Left renal pelvis (tissue), 4 donors: Measurements from ENCODE around the gene BRIP1. TPM values are rescaled to one million over a fixed set of nuclear protein-coding genes. Genes with fewer than 3 reads are reported as not detected.
"Not testable (repeated sequence)": the region's sequence is repeated elsewhere in the genome, so short reads cannot be mapped to it uniquely, and the experiment has no call there.

Experiments used
- DNase-seq, 4 donors: peaks; one replicate each; pipeline ENCODE4 v3.0.0-alpha.2; 2013; ENCODE audit warnings: low read depth in 4 of 4, low spot score in 3 of 4
- polyA plus RNA-seq, 4 donors: library from polyadenylated mRNA; unstranded; fragments of 120-200 nt; gene quantifications; one replicate each; pipeline ENCODE4 v1.2.1, GENCODE V29; 2013; ENCODE audit not compliant: insufficient read length in 4 of 4

BRIP1 gene
- polyA plus RNA-seq, 4 donors: 8.3 to 12.5 (median 10.5) TPM

DNA sequence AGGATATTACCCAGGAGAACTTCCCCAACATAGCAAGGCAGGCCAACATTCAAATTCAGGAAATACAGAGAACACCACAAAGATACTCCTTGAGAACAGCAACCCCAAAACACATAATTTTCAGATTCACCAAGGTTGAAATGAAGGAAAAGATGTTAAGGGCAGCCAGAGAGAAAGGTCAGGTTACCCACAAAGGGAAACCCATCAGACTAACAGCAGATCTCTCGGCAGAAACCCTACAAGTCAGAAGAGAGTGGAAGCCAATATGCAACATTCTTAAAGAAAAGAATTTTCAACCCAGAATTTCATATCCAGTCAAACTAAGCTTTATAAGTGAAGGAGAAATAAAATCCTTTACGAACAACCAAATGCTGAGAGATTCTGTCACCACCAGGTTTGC is 188.7 kb downstream of the BRIP1 start:
- DNase-seq: not testable (repeated sequence)

DNA sequence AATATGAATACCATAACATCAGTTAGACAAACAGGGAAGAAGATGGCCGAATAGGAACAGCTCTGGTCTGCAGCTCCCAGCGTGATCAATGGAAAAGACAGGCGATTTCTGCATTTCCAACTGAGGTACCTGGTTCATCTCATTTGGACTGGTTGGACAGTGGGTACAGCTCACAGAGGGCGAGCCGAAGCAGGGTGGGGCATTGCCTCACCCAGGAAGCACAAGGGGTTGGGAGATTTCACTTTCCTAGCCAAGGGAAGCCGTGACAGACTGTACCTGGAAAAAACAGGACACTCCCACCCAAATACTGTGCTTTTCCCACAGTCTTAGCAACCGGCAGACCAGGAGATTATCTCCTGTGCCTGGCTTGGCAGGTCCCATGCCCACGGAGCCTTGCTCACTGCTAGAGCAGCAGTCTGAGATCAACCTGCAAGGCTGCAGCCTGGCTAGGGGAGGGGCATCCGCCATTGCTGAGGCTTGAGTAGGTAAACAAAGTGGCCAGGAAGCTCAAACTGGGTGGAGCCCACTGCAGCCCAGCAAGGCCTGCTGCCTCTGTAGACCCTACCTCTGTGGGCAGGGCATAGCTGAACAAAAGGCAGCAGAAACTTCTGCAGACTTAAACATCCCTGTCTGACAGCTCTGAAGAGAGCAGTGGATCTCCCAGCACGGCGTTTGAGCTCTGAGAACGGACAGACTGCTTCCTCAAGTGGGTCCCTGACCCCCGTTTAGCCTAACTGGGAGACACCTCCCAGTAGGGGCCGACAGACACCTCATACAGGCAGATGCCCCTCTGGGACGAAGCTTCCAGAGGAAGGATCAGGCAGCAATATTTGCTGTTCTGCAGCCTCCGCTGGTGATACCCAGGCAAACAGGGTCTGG is 190.1 kb downstream of the BRIP1 start:
- DNase-seq: not testable (repeated sequence)

DNA sequence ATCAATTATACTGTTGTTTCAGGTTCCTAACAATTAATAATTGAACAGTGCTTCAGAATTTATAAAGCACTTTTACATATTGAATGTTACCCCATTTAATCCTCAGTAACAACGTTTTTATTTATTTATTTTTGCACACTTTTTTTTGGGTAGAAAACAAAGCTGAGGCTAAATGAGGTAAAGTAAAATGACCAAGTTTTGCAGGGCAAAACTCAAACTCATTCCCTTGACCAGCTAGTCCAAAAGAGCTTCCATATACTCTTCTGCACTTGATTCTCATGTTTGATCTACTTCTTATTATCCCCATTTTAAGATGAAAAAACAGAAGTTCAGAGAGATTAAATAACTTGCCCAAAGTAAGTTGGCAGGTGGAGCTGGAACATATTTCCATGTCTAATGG is 191.2 kb downstream of the BRIP1 start:
- no peak for DNase-seq

DNA sequence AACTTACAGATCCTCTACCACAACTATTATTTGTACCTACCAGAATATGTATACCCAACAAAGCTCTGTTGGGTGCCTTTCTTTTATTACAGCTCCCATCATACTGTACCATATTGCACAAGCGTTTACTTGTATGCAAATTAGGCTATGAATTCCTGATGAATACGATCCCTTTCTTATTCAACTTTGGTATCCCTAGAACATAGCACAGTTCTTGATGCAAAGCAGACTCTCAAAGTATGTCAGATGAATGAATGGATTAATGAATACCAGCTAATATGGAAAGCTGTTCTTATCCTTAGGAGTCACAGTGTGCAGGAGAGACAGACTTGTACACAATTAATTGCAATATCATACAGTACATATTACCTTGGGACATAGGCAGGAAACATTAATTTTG is 192.6 kb downstream of the BRIP1 start:
- DNase-seq: no peak

DNA sequence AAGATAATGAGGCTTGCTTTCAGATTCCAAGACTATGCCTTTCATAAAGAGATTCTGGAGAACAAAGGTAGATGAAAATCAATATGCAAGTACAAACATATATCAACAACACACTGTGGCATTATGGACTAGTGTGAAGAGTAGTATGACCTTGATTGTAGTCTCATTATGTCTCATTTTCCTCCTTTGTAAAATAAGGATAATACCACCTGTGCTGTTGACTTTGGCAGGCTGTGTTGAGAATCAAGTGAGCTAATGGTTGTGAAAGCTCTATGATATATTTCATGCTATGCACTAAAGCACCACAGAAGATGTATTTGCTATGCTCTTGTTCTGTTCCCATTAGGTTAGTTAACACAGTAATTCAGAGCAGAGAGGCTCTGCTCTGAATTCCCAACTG is 193.8 kb downstream of the BRIP1 start:
- no peak for DNase-seq

DNA sequence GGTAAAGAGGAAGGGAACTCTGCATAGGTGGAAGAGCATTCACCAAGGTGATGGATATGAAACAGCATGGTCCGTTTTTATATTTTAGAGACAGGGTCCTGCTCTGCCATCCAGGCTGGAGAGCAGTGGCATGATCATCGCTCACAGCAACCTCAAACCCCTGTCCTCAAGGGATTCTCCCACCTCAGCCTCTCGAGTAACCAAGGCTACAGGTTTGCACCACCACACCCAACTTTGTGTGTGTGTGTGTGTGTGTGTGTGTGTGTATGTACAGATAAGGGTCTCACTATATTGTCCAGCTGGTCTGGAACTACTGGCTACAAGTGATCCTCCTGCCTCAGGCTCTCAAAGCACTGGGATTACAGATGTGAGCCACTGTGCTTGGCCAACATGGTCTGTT is 194.8 kb downstream of the BRIP1 start:
- no peak for DNase-seq

DNA sequence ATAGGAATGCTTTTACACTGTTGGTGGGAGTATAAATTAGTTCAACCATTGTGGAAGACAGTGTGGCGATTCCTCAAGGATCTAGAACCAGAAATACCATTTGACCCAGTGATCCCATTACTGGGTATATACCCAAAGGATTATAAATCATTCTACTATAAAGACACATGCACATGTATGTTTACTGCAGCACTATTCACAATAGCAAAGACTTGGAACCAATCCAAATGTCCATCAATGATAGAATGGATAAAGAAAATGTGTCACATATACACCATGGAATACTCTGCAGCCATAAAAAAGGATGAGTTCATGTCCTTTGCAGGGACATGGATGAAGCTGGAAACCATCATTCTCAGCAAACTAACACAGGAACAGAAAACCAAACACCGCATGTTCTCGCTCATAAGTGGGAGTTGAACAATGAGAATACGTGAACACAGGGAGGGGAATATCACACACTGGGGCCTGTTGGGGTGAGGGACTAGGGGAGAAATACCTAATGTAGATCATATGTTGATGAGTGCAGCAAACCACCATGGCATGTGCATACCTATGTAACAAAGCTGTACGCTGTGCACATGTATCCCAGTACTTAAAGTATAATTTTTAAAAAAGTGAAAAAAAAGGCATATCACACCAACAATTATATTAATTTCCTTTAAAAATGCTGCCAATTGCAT is 196.8 kb downstream of the BRIP1 start:
- DNase-seq: not testable (repeated sequence)

DNA sequence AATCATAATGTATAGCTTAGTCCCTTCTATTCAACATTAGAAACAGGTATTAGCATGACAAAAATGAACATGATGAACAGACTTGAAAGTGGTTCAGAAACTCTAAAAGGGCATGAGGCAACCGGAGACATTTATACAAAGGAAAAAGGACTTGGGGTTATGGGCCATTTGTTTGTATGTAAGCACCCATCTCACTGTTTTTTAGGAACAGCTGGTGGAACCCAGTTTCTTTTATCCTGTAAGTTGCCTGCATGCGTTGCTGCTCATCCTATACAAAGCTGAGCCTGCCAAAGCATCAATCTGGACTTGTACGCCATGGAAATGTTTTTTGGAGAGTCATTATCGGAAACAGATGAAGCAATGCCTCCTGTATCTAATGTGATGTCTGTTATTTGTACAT is 200.0 kb downstream of the BRIP1 start:
- DNase-seq: no peak

DNA sequence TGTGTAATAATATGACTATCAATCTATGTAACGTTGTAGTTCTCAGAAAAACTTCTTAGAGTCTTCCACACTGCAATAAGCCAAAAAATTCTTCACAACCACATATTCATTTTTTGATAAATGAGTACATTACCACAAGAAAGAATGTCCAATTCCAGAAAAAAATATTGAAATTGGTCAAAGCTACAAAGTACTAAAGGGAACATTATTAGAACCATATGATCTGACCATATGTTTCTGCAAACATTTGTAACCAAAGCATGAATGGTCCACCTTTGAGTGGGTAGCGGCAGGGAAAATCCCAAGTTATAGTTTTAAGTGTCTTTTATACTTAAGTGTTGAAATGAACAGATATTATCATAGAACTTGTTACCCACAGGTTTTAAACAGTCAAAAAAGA is 200.6 kb downstream of the BRIP1 start:
- no peak for DNase-seq

DNA sequence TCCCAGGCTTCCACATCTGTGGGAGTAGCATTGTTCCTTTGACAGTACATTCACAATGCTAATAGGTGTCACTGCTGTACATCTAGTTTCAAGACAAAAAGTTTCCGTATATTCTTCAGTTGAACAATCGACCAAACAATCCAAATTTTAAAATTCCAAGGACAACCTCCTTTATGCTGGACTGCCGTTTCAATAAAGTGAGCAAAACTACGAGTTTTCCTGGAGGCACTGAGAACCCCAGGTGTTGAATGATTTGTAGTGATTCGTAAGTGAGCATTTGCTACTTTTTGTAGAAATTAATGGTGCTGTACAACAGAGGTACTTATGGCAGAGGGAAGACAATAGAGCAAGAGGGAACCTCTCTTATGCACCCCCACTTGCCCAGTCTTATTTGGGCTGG is 201.1 kb downstream of the BRIP1 start:
- no peak for DNase-seq

DNA sequence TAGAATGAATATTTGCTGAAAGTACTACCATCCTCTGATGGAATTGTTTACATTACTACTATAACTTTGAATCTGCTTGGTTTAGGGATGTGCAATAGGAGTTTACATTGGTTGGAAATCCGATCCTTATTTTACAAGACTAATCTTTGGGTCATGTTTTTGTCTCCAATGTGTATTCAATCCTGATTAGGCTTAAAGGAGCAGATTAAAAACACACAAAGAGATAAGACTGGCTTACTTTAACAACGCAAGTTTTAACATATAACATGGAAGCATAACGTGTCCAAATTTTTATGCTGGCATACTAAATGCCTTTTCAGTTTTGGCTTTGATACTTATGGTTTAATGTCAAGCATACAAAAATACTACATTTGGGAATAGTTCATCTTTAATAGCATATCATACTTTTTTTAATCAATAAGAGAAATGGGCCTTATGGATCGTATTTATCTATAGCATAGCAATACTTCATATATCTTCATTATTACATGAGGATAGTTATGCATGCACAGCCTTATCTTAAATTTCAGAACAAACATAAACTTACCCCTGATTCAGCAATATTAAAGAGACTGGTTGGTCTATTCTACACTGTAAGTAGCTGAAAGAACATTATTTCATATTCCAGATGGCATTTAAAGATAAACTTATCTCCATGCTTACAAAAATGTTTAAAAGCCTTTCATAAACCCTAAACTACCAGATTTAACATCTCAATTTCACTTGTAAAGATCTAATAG is 202.4 kb downstream of the BRIP1 start:
- DNase-seq: no peak

DNA sequence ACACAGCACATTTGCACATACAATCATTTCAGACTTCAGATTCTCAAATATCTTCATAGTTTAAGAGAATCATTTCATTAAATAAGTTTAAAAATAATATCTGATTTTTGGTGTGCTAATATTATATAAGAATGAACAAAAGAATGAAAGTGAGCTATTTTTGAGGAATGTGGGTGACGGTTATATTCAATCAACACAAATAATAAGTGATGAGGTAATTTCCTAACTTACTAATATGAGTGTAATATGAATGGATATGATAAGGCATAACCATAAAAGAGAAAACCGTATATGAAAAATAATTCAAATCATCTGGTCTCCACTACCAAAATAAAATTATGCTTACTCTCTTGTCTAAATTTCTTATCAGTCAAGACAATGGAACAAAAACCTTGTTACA is 203.9 kb downstream of the BRIP1 start:
- no peak for DNase-seq

DNA sequence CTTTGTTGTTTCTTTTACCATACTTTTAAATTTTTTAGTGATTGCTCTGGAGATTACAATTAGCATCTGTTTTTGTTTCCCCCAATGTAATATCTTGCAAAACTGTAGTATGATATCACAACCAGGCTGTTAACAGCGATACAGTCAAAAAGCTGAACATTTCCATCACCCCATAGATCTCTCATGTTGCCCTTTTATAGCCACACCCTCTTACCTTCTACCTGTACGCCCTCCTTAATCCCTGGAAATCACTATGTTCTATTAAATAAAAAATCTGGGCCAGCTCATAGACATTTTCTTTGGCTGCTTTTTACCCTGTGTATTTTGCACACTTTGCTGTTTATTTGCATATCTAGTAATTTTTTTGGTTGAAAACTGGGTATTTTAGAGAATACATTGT is 205.1 kb downstream of the BRIP1 start:
- DNase-seq: no peak

DNA sequence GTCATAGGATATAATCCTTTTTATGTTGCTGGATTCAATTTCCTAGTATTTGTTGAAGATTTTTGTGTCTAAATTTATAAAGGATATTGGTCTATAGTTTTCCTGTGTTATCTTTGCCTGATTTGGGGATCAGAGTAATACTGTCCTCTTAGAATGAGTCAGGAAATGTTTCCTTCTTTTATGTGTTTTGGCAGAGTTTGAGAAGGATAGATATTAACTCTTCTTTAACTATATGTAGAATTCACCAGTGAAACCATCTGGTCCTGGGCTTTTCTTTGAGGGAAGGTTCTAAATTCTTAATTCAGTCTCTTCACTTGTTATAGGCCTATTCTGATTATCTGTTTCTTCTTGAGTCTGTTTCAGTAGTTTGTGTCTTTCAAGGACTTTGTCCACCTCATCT is 206.0 kb downstream of the BRIP1 start:
- no peak for DNase-seq

DNA sequence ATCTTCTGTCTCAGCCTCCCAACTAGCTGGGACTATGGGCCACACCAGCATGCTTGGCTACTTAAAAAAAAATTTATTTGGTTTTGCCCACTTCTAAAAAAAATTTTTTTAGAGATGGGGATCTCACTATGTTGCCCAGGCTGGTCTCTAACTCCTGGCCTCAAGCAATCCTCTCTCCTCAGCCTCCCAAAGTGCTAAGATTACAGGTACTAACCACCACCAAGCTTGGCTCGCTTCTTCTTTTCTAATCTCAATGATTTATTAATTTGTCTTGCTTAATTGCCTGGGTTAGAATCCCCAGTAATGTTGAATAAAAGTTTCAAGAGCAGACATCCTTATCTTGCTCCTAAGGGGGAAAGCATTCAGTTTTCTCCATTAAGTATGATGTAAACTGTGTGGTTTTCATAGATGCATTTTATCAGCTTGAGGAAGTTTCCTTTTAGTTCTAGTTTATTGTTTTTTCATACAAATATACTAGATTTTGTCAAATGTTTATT is 206.6 kb downstream of the BRIP1 start:
- DNase-seq: no peak

DNA sequence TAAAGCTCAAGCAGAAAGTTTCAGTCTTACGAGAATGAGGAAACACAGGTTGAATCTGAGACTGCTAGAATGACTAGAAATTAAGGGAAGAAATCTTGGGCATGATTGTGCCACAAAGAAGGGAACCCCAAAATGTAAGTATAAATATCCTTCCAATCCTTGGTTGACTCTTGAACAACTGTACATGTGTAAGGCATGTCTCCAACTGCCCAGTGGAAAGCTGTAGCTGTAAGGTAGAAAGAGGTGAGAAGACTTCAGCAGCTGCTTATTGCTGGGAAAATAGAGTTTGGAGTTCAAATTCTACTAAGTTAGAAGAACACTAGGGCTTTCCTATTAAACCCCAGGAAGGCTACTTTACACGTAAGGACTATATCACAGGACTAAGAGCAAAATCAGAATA is 212.6 kb downstream of the BRIP1 start:
- no peak for DNase-seq

DNA sequence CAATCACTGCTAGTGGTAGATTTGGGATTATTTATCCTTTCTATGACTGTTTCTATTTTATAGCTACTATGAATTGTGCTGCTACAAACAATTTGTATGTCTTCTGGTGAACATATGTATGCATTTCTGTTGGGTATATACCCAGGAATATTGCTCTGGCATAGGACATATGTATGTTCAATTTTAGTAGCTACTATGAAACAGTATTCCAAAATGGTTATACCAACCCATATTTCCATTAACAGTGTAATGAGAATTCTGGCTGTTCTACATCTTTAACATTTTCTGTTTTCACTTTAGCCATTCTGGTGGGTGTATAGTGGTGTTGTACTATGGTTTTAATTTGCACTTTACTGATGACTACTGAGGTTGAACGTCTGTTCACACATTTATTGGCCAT is 214.7 kb downstream of the BRIP1 start:
- DNase-seq: no peak

DNA sequence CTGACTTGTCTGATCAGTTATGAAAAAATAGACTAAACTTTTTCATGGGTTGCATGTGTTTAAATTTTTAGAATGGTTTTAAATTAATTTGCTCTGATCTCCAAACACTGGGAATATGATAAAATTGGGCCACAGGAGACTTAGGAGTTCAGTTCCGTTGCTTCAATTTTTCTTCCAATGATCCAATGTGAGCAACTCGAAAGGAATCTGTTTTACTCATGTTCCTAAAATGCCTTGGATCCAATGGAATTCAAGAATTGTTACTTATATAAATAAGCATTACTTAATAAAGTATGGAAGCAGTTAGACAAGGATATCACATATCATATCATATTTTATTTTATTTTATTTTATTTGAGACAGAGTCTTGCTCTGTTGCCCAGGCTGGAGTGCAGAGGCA is 216.3 kb downstream of the BRIP1 start:
- DNase-seq: no peak

DNA sequence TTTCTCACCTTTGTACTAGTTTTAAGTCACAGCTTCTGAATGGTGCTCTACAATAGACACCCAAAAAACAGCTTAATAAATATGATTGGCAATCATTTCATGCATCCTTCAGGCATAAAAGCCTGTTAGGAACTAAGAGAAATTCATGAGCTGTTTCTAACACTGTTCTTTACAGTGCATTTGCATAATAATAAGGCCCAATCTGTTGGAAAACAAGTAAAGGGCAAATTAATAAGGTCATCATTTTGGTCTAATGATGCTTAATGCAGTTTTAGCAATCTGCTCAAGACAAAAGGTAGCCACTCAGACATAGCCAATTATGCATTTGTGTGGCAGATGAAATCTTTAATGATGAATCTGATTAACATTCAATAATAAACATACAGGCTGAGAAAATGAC is 216.8 kb downstream of the BRIP1 start:
- DNase-seq: no peak

DNA sequence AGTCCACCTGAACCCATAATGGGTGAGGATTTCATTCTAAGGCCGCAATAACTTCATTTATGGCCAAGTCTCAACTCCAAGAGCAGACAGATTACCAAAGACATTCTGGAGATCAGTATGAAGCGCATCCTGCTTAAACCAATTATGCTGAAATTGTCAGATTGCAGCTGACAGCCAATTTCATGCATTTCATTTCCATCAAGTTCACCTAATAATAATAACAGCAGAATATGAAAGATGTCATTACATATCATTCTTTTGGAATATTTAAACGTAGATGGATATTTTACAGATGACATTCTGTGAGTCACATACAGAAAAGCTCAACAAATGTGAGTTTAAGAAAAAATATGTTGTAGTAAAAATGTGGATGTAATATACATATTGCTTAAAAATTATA is 217.4 kb downstream of the BRIP1 start:
- DNase-seq: no peak
